Activated CD8-positive, alpha-beta memory T cell treated with anti-CD3 and anti-CD28 coated beads for 4 hours (primary cell): ENCODE data around the gene GRIP2.

ENCODE experiments used
- DNase-seq, 2 donors: peaks; one replicate each; pipeline ENCODE4 v3.0.0-alpha.2; 2020; ENCODE audit warnings: low read depth in 2 of 2

GRIP2 gene

GRCh38 chr3:14539384-14539741, 779 bp downstream of the GRIP2 start:
- no peak for DNase-seq

DNA sequence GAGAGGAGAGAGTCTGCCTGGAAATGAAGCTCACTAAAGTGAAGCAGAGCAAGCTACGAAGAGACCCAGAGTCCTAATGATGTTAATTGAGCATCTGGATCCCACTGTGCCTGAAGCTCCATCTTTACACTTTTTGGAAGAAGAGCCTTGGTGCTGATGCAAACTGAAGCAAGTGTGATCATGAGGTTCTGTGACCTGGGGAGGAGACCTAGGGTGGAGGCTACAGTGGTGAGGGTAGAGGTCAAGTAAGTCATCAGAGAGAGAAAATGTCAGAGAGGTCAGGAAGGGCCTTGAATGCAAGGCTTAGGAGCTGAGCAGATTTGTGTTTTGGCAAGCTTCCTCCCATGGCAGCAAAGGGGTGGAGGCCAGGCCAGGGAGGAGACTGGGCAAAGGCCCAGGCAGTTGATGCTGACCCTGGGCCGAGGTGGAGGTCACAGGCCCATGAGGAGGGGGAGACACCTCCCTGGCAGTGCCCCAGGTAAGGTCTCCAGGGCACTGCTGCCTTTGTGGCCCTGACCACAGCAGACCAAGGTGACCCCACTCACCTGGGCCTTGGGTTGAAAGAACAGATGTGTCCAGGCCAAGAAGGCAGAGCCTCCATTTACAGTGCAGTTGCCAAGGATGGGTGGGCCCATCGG, 1.6 kb downstream of the GRIP2 start:
- no peak for DNase-seq

DNA sequence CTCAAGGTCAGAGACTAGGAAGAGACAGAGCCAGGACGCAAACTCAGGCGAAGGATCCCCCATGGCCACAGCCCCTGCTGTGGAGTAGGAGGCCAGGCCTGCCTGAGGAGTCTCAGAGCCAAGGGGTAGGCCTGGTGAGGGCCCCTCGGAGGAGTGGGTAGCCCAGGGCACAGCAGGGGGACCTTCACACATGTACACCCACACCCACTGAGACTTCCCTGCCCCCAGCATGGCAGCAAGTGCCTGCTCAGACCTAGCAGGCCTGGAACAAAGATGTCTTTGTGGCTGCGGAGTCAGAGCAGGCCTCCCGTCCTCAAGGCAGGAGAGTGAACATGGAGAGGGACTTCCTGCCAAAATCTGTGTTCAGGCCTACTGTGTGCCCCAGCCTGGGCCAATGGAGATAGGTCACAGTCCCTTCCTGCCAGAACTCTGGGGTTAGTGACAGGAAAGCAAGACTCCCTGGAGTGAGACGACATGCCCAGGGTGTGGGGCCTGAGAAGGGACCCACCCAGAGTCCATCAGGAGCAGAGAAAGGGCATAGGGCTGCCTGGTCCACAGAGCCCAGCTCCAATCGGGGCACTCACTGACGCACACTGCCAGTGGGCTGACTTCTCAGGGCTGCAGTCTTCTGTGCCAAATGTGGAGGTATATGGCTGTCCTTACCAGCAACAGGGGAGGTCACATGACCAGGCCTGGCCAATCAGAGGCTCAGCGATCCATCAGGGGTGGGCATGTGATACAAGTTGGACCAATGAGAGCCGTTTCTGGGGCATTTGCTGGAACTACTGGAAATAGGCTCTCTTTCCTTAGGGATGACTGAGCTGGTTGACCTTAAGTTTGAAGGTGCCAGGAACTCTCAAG, 2.3 kb downstream of the GRIP2 start:
- no peak for DNase-seq

GRCh38 chr3:14536837-14537589, 3.1 kb downstream of the GRIP2 start:
- no peak for DNase-seq

- no peak for DNase-seq
Observed at GRCh38 chr3:14536055-14536815, 3.9 kb downstream of the GRIP2 start.

DNA sequence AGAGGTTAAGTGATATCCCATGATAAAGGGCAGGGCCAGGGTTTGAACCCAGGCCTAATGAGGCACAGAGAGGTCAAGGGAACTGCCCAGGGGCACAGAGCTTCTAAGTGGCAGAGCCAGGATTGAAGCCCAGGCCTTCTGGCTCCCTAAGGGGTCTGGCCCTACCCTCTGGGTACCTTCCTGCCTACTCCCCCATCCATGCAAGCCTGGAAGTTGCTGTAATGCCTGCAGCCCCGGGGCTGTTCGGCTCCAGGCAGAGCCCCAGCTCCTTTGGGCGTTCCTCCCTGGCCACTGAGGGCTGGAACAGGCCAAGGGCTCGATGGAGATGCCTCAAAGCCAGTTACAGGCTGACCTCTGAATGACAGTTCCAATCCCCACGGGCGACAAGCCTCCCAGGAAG, 4.5 kb downstream of the GRIP2 start:
- no peak for DNase-seq

DNA sequence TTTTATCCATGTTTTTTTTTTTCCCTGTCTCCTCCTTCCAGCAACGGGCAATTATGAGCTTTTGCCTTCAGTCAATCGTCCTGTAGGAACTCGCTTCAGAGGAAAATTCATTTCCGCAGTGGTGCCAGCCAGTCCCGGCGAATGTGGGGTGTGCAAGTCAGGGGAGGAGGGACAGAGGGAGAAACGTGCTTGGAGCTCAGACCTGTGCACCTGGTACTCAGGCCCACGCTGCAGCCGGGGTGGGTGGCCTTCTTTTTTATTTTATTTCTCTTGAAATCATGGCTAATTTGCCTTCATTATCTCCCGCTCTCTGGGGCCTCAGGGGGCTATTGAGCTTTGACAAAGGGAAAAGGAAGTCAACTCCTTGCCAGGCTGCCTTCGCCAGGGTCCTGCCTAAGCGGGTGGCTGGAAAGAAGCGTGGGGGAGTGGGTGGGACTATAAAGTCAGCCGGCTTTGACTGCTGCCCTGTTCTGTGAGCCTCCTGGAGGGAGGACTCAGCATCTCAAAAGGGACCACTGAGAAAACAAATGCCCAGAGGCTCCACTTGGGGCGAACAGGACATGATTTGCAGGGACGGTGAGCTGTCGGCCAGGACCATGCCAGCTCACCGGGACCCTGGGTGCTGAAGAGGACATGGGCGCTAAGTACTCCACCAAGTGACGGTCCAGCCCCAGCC, 5.5 kb downstream of the GRIP2 start:
- DNase-seq, result no peak

- no peak for DNase-seq
Observed at GRCh38 chr3:14533457-14533958, 6.6 kb downstream of the GRIP2 start.

DNA sequence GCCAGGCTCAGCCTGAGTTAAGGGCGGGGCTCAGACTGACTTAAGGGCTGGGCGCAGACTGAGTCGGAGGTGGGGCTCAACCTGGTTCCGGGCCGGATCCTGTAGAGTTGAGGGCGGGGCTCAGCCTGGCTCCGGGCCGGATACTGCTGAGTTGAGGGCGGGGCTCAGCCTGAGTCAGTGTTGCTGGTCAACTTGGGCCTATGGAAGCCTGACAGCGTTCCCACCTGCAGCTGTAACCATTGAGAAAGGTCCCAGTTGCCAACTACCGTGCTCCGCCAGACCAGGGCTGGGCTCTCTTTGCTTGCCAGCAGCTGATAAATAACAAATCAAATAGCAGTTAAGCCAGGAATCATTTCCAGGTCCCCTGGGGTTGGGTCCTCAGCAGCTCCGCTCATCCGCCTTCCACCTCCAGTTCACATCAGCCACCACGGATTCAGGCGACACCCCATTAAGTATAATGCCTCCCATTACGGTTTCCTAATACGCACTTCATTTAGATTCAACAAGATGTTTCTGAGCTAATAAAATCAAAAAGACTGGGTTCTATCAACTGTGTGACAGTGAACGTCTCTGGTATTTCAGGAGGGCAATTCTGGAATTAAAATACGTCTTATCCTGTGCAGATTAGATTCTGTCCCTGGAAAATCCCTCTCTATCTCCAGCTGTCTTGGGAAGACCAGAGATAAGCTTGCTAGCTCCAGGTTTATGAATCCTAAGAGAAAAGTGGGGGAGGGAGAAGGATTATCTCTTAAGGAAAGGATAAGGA, 7.3 kb downstream of the GRIP2 start:
- no peak for DNase-seq

- no peak for DNase-seq
Observed at GRCh38 chr3:14531856-14532395, 8.2 kb downstream of the GRIP2 start.

- no peak for DNase-seq
Observed at GRCh38 chr3:14528081-14528480, 12.1 kb downstream of the GRIP2 start.

GRCh38 chr3:14525685-14526631, 14.2 kb downstream of the GRIP2 start:
- DNase-seq, result no peak

DNA sequence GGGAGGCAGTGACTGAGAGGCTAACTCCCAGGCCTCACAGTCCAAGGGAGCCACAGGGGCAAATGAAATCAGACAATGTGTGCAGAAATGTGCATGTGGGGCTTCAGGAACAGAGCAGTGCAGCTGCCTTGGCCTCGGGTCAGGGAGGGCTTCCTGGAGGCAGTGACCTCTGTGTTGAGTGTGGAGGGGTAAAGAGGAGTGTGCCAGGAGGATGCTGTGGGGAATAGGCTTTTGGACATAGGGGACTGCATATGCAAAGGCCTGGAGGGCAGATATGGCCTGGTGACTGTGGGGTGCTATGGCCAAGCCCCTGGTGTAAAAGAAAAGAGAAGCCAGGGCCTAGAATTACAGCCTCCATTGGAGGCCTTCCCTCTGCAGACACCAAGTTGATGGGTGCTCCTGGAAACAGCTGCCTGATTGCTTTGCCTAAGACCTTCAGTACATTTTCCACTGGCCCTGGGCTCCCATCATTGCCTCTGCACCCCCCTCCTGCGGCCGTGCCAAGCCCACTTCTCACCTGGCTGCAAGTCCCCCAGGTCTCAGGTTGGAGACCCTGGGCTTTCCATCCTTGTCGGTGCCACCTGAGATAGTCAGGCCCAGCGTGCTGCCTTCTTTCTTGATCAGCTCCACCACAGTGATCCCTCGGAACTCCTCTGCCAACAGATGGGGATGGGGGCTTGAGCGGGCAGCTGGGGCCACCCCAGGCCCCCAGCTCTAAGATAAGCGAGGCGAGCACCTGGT, 15.1 kb downstream of the GRIP2 start:
- no peak for DNase-seq

GRCh38 chr3:14524311-14524711, 15.8 kb downstream of the GRIP2 start:
- DNase-seq, result no peak

- no peak for DNase-seq
Observed at GRCh38 chr3:14523792-14524191, 16.4 kb downstream of the GRIP2 start.

DNA sequence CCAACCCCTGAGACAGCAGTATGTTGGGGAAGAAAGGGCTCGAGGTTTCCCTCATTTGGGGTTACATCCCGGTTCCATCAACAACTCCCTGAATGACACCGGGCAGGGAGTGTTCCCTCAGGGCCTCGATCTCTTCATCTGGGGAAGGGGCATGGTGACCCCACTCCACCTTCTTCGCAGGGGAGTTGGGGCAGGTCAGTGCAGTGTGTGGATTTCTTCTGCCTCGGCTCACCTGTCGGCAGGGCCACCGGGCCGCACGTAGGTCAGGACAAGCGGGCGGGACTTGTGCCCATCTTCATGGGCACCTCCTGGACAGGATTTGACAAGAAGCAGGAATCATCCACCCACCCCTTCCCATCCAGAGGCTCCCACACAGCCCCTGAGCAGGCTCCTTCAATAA, 17.4 kb downstream of the GRIP2 start:
- no peak for DNase-seq

- DNase-seq, result no peak
Observed at GRCh38 chr3:14522129-14522691, 17.9 kb downstream of the GRIP2 start.

GRCh38 chr3:14521611-14522010, 18.5 kb downstream of the GRIP2 start:
- DNase-seq, result no peak
